GM18507 (cell line): ENCODE data around the gene YEATS4.
A peak's percentile ranks its signal among the peaks of the same experiment; 100 is the strongest.
"Not testable (repeated sequence)": the region's sequence is repeated elsewhere in the genome, so short reads cannot be mapped to it uniquely, and the experiment has no call there.

Experiments used
- DNase-seq: peaks from one replicate; pipeline ENCODE4 v3.0.0; 2011; ENCODE audit warnings: low read depth; ENCODE audit not compliant: insufficient read length; ENCODE audit errors: extremely low spot score
- FAIRE-seq: peaks from 2 replicates; lab custom pipeline; 2011; peaks lifted over from hg19 to GRCh38; lab: Jason Lieb, UNC

YEATS4 gene

DNA sequence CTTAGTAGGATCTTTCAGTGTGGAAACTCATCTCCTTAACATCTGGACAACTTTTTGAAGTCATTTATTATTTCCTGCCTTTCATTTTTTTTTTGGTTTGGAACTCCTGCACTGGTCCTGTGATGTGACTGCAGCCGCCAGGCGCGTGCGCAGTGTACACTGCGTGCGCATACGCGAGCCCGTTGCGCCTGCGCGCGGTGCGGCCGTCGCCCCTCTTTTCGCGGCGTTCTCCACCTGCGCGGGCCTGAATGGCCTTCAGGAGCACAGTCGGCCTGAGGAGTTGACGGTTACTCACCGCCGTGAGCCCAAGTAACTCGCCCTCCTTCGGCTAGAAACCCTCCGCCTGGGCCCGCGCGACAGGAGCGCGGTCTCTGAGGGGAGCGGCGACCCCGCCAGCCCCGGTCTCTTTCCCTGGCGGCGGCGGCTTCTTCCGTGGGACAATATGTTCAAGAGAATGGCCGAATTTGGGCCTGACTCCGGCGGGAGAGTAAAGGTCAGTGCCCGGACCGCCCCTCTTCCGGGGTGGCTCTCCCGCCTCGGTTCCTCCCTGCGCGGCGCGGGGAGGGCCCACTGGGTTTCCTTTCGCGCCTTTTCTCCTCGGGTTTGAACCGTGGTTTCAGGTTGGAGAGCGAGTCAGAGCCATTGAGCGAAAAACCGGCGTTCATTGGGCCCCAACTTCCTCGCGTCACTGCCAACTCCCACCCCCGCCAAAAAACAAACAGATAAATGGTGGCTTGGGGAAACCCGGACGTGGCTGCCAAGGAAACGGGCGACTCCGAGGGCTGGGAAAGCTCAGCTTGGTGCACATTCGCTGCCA, at the start of gene YEATS4:
YEATS4 (plus strand) TSS at position 213 of the 817 bp plus-strand sequence; CDS start at position 443, 230 bp downstream.
- DNase-seq = peak; percentile 90
- FAIRE-seq = peak; percentile 95

DNA sequence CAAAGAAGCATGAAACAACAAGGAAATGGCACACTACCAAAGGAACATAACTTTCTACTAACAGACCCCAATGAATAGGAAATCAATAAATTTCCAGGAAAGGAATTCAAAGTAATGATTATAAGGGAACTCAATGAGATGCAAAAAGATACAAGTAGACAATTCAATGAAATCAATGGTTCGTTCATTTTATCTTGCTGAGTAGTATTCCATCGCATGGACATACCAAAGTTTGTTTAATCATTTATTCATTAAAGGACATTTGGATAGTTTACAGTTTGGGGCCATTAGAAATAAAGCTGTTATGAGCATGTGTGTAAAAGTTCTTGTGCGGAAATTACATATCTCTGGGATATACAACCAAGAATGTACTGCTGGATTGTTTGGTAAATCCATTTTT, 46.3 kb upstream of the YEATS4 start:
- FAIRE-seq = no peak

DNA sequence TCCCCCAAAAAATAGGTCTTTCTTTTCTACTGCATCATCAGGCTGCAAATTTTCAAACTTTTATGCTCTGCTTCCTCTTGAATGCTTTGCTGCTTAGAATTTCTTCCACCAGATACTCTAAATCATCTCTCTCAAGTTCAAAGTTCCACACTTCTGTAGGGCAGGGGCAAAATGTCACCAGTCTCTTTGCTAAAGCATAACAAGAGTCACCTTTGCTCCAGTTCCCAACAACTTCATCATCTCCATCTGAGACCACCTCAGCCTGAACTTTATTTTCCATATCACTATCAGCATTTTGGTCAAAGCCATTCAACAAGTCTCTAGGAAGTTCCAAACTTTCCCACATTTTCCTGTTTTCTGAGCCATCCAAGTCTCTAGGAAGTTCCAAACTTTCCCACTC, 42.8 kb upstream of the YEATS4 start:
- not testable (repeated sequence) for DNase-seq, FAIRE-seq

More for the DNA sequence above, 46.3 kb upstream of the YEATS4 start:
- no peak for DNase-seq

DNA sequence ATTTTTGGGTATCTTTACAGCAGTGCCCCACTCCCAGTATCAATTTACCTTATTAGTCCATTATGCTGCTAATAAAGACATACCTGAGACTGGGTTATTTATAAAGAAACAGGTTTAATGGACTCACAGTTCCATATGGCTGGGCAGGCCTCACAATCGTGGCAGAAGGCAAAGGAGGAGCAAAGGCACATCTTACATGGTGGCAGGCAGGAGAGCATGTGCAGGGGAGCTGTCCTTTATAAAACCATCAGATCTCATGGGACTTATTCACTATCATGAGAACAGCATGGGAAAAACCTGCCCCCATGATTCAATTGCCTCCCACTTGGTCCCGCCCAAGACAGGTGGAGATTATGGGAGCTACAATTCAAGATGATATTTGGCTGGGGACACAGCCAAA, 42.3 kb upstream of the YEATS4 start:
- not testable (repeated sequence) for FAIRE-seq, DNase-seq

DNA sequence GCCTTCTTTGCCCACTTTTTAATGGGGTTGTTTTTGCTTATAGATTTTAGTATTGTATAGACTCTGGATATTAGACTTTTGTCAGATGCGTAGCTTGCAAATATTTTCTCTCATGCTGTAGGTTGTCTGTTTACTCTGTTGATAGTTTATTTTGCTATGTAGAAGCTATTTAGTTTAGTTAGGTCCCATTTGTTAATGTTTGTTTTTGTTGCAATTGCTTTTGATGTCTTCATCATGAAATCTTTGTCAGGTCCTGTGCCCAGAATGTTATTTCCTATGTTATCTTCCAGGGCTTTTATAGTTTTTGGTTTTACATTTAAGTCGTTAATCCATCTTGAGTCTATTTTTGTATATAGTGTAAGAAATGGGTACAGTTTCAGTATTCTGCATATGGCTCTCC, 41.3 kb upstream of the YEATS4 start:
- DNase-seq (no peak), FAIRE-seq (no peak)

DNA sequence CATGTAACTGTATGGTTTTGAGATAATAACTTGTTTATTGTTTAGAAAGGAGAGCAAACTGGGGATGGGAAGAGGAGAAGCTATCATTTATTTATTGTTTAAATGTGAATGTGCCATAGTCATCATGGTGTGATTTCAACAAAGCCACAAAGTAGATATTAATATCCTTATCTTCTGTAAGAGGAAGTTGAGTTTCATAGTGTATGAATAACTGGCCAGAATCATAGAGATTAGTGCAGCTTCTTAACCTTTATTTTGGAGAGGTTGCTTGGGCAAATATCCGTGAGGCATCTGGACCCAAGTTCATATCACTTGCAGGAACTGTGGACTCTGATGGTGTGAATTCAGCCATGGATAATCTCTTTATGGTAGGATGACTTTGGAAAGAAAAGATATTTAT, 38.2 kb upstream of the YEATS4 start:
- FAIRE-seq (no peak), DNase-seq (no peak)

DNA sequence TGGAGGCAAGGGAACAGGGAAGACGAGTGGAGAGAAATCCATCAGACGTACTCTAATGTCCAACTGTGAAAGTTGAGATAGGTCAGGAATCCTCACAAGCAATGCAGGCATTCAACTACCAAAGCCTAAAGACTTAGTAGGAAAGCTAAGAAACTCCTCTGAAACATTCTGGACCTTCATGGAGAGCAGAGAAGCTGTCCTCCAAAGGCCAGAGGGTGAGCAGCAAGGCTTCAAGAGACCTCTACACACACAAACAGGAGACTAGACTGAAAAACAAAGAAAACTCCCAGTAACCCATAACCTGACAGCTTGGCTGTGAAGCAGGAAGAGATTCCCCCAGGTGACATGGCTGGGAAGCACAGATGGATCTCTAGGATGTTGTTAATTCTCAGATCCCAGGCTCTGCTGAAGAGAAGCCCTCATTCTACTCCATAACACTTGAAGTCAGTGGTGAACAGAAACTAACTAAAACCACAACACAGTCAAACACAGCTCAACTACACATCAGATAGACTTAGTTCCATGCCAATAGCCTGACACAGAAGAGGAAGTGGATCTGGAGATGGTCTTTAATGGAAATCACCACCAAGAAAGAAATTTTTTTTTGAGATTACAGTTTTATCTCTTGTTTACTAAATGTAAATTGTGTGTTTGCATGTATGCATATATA, 34.6 kb upstream of the YEATS4 start:
- DNase-seq = no peak
- no peak for FAIRE-seq

DNA sequence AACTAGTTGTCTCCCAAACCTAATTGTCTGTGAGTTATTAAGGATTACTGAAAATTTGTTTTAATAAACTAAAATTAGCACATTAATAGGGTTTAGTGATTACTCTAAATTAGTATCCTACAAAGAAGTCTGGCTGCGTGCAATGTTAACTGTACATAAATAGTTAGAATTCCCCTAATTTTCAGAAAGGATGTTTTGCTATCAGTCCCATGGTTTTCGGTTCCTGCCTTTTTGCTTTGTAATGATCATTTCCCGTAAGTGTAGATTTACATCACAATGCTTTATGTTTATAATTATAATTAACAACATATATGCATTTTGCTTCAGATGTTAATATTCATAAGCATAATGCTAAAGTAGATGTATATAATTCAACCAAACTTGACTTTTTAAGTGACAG, 31.1 kb upstream of the YEATS4 start:
- no peak for DNase-seq
- no peak for FAIRE-seq

DNA sequence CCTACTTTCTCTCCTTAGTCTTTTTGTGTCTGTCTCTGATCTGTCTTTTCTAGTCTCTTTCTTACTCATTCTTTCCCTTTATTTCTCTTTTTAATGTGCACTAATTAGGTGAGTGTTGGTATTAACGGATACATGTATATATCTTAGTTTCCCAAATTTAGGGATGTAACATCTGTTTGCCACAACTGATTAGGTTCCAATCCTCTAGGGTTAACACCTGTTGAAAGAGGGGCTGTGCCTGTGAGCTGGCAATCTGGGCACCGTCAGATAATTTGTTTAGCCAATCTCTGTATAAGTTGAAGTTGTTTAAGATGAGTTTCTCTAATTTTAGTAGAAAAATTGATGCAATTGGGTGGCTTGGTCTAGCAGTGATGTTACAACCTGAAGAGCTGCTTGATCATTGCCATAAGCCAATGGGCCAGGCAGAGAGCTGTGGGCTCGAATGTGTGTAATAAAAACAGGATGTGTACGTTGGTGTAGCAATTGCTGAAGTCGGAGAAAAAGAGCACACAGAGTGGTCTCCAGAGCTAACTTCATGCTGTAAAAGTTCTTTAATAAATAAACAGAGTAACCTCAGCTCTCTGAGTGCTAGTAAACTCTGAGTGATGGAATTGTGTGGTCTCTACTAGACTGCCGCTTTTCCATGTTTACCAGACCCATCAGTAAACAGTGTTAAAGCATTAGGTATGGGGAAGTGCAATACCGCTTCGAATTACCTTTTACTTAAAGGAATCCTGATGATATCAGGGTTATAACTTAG, 29.7 kb upstream of the YEATS4 start:
- FAIRE-seq = no peak
- no peak for DNase-seq

DNA sequence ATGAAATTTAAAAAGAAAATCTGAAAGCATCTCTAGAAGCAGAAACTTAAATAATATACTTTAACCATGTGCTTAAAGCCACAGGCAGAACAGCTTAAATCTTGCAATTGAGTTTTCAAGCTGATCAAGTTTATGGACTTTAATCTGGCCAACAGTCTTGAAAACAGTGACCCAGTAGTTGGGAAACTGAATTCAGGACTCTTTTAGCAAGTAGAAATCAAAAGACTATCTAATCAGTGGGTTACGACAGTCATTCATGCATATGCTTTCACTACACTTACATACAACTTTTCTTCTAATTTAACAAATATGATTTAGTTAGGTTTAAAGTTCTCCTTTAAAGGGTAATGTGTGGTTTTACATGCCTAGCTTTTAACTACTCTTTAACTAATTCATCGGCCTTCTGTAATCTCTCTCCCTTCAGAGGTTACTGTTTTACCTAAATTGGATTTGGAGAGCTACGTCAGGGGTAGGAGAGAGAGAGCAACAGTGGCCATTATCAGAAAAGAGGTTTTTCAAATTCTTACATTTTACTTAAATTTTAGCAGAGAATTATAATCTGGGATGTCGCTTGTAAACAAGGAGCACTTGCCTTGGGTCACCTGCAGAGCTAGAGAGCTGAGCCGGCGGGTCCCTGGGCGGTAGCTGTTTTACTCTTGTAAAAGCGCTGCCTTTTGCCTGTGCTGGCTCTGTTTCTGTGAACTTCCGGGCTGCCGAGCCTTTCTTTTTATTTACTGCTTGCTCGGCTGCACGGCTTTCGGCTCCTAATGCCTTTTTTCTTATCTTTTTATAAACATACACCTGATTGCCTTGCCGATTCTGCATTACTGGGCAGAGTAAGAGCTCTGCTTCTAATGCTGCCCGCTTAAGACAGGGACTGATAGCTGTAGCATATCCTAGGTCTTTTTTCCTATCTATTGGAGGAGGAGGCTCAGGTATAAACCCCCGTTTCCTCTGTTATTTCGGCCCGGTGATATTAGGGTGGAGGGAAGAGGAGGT, 28.8 kb upstream of the YEATS4 start:
- DNase-seq = no peak
- peak; percentile 59 for FAIRE-seq

DNA sequence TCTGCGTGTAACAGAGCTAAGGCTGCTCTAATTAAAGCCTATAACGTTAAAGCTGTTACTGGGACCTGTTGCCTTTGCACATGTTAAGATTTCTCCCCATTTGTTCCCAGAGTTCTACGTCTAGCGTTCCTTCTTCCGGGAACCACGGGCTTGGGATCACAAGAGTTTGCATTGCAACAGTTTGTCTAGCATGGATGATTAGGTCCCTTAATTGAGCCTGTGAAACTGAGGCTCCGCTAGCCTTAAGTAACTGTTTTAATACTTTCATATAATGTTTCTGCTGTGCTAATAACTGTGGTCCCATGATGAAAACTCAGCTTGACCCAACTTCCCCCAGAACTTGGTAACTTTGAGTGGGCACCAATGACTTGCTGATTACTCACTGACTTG, 28.0 kb upstream of the YEATS4 start:
- FAIRE-seq (no peak), DNase-seq (no peak)

DNA sequence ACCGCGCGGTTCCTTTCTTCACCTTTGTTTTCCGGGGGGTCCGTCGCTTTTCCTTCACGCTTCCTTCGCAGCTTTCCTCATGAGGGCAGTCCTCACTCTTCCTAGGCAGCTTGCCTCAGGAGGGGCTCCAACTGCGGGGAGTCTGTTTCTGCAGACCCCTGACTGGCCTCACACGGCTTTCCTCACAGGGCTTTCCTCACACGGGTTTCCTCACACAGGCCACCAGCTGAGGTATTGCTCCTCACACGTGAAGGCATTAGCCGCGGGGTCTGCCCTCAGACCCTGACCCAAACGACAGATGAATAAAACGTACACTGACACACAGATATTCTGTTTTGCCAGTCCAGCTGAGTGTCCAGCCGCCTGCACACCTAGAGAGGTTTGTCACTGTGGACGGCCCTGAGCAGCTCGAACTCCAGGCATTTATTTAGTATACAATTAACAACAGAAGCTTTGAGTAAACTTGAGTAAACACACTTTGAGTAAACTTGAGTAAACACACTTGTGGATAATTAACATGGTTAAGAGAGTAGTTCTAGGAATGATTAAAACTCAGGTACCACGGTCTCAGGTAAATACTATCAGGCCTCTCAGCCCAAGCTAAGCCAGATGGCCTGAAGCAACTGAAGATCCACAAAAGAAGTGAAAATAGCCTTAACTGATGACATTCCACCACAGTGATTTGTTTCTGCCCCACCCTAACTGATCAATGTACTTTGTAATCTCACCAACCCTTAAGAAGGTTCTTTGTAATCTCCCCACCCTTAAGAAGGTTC, 27.4 kb upstream of the YEATS4 start:
- DNase-seq = no peak
- FAIRE-seq = no peak

DNA sequence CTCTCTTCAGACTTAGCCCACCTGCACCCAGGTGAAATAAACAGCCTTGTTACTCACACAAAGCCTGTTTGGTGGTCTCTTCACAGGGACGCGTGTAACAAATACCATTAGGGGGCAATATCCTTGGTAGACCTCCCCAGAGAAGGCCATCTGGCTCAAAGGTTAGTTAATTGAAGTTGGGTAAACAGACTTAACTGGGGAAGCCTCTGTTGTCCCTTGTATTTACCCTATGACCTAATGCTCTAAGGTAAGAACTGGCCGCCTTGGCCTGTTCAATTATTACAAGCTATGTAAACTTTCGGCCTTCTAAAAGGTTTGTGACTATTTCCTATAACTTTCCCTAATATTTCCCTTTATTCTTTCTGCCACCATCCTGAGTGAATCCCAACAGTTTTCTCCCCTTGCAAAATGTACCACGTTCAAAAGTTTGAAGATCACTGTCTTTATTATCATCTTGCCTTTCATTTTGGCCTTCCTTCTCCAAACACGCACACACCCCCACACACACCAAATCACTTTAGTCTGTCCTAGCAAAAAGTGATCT, 26.7 kb upstream of the YEATS4 start:
- FAIRE-seq = no peak
- no peak for DNase-seq

DNA sequence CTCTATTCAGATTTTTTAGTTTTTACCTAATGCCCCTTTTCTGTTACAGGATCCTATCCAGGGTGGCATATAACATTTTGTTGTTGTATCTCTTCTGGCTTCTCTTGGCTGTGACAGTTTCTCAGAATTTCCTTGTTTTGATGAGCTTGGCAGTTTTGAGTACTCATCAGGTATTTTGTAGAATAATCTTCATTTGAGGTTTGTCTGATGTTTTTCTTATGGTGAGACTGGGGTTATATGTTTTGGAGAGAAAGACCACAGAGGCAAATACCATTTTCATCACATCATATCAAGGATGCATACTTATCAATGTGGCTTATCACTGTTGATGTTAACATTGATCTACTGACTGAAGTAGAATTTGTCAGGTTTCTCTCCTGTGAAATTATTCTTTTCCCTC, 25.4 kb upstream of the YEATS4 start:
- no peak for FAIRE-seq
- no peak for DNase-seq

DNA sequence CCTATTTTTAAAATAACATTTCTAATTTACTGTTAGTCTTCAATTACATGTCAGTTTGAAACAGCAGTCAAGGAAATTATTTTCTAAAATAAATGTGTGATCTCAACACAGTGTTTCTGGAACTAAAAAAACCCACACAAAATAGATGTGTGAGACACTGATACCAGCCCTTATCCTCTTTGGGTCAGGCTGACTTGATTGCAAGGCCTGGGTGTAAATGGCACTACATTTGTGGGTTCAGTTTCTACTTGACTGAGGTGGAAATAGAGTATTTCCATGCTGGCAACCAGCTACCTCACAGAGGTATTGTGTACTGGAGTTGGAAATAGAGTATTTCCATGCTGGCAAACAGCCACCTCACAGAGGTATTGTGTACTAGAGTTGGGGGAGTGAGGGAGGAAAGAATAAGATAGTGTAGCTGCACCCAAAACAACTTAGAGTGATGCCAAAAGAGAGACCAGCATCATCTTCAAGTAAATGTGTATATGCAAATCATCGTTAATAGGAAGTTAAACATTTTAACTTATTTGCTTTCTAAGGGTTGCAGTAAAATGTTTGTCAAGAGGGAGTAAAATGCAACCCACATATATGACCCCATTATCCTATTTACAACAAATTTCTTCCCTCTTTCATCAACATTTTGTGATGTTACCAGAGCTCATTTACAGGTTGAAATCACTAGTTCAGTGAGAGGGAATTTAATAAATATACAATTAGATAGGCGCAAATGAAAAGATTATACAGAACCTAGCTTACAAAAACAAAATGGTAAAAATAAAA, 22.0 kb upstream of the YEATS4 start:
- FAIRE-seq (no peak), DNase-seq (no peak)

DNA sequence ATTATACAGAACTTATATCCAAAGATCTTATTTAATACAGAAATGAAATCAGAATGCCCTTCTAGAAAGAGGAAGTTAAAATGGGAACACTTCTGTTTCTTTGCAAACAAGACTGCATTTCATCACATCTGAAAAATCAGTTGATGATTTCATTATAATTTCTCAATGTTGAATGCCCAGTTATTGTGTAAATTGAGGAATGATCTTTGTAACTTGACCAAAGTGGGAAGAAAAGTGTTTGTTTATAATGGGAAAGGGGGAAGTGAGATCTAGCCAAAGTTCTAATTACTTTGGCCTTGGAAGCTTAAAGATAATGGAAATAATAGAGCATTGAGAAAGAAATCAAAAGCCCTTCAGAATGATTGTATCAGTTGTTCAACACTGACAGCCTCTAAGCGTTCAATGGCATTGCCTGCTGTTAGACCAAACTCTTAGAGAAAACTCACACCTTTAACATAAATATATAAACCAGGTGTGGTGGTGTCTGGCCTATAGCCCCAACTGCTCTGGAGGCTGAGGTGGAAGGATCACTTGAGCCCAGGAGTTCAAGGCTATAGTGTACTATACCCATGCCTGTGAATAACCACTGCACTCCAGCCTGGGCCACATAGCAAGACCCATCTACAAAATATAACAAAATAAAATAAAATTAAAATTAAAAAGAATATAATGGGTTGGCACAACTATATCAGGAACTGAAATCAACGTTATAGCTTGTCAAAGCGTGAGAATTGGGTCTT, 21.3 kb upstream of the YEATS4 start:
- FAIRE-seq (no peak), DNase-seq (no peak)

DNA sequence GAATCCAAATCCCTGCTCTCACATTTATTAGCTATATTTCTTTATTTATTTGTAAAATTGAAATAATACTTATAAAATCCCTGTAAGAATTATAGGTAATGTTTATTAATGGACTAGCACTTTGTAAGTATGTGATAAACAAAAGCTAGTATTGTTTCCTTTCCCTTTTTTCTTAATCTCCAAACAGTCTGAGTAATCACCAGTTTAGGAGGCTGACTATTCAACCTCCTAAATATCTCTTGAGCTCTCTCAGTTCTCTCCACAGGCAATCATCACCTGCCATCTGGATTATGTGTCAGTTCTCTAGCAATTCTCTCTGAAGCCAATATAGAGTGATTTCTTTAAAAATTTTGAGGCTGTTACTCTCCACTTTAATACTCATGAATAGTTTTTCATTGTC, 20.6 kb upstream of the YEATS4 start:
- no peak for FAIRE-seq
- no peak for DNase-seq
